Erythroblast (primary cell): Measurements from ENCODE around the gene ADCY5.
A peak's percentile ranks its signal among the peaks of the same experiment; 100 is the strongest.

Experiments
- DNase-seq, 2 experiments: peaks; one replicate each; lab custom pipeline; 2025; lab: John Stamatoyannopoulos, UW
- GATA1 ChIP-seq: IDR thresholded peaks from 2 replicates; pipeline ENCODE4 v1.6.1; 2011; ENCODE audit warnings: low read depth, mild to moderate bottlenecking, control low read depth, low read length, moderate library complexity
- POLR2A ChIP-seq: IDR thresholded peaks from 2 replicates; pipeline ENCODE4 v1.6.1; 2011; ENCODE audit warnings: mild to moderate bottlenecking, low read length

The ADCY5 gene

DNA sequence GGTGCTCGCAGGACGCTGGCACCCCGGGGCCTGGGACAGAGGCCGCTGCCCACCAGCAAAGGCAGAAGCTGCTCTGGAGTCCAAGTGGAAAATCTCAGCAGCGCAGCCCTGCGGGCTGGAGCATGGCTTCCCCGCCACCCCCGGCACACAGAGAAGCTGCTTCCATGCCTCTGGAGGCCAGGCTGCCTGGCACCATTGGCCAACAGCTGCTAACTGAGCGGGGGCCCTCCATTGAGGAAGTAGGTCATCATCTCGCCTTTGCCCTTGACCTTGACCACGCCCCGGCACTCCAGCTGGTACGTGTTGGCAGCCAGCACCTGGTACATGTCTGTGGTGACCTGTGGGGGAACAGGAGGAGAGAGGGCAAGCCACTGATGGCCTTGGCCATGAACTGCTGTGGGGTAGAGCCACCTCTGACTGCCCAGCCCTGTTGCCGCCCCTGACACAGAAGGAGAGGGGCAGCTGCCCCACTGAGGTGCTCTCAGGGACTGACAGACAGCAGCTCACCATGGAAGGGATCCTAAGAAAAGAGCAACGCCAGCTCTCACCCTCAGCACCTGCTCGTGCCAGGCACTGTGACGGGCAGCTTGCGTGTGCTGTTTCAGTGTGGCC lies 164.4 kb downstream of the ADCY5 start:
- DNase-seq = no peak
- TF ChIP-seq POLR2A = no peak
- TF ChIP-seq GATA1 = no peak

DNA sequence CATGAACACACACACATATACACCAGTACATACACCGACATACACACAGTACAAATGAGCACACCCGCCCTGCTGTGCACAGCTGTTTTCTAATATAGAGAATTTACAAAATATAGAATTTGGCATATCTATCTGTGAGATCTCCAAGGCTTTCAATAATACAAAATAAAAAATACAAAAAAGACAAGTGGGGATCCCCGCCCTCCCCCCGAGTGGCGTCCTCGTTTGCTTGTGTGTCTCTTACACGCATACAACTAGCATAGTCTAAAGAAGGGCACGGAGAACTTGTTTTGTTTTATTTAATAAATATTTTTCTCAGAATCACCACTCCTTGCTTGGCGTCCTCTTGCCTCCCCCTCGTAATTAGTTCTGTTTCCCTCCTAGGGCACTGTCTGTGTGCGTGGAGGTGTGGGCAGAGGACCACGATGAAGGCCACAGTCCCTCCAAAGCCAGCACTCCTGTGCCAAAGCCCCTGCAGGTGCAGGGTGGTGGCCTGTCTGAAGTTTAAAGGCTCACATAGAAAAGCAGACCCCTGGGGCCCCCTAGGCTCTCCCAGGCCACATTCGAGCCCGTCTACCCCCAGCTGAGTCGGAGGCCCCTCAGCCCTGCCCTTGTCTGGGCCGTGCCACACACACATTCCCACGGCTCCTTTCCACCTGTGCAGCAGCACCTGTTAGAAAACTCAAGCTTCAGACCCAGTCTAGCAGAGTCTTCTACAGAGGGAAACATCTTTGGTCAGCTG lies 165.1 kb downstream of the ADCY5 start:
- TF ChIP-seq POLR2A (no peak), GATA1 (no peak)
- no peak for DNase-seq

DNA sequence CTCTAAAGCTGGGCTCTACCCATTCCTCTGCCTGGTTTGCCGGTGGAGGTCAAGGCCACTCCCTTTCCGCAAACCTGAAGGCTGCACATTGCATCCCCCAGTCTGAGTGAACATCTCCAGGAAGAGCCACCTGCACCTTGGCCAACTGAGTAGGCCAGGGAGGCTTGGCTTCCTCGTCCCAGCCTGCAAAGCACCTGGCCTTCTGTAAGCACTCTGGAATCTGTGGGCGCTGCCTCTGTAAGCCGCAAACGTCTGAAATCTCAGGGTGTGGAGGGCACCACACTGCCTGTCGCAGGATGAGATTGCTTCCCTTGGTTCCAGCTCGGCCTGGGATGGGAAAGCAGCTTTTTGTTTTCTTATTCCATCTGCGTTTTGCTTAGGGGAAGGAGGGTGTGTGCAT lies 165.8 kb downstream of the ADCY5 start:
- DNase-seq = no peak
- no peak for TF ChIP-seq GATA1
- no peak for TF ChIP-seq POLR2A

DNA sequence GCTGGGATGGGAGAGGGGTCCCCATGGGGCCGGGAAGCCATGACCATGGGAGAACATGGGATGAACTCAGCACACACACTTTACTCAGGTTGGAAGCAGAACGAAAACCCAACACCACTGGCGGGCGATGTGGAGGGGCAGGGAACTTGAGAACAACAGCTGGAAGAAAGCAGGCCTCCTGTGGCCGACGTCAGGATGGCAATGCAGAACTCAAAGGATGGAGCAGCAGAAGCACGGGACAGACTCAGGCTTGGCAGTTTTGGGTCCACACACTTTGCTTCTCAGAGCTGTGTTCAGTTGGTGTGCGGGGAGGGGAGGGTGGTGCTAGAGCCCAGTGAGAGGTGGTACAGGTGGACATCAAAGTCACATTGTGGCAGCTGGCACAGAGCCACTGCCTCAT lies 166.4 kb downstream of the ADCY5 start:
- no peak for TF ChIP-seq POLR2A
- no peak for TF ChIP-seq GATA1
- no peak for DNase-seq

DNA sequence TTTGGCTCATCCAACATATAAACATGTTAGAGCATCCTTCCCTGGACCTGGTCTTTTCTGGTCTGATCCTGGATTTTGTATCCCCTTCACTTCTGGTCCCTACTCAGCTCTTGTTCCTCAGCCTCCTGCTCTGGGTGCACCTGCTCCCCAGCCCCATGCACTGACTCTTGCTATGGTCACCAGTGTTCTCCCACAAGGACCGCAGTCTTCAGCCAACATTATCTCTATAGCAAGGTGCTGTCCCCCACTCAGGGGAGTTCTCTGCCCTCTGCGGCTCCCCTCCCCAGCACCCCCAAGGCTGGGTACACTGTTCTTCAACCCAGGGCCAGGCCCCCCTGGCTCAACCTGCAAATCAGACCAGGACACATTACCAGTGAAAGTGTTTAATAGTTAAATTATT lies 167.0 kb downstream of the ADCY5 start:
- TF ChIP-seq GATA1 = no peak
- no peak for TF ChIP-seq POLR2A
- no peak for DNase-seq

DNA sequence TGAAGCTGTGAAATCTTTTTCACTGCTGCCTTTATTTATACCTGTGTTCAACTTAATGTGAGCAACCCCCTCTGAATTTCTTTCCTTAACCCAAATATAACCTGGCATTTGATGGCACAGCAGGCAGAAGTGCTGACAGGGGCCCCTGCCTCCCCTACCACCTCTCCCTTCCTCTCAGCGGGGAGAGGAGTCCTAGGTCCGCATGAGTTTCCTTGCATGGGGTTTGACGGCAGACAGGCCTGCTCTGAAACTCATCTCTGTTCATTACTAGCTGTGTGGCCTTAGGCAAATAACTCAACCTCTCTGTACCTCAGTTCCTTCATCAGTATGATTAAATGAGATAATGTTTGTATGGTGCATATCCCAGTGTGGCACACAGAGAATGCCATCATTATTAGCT lies 167.5 kb downstream of the ADCY5 start:
- DNase-seq = no peak
- TF ChIP-seq GATA1 (no peak), POLR2A (no peak)

DNA sequence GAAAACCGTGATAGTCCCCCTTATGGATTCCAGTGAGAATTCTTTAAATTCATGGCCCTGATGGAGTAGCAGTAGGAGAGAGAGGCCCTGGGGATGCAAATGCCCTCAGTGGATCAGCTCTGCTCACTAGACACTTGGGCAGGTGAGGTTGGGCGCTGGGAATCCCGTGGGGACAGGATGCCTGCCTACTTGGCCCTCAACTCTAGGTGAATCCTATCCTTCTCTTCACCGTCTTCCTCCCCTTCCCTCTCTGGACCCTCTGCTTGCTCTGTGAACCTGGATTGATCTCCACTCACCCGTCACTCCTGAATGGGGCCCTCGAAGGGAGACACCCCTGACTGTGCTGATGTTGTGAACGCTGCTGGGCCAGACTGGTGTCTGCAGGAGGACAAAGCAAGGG lies 169.8 kb downstream of the ADCY5 start:
- no peak for TF ChIP-seq GATA1
- TF ChIP-seq POLR2A = no peak
- DNase-seq = no peak

DNA sequence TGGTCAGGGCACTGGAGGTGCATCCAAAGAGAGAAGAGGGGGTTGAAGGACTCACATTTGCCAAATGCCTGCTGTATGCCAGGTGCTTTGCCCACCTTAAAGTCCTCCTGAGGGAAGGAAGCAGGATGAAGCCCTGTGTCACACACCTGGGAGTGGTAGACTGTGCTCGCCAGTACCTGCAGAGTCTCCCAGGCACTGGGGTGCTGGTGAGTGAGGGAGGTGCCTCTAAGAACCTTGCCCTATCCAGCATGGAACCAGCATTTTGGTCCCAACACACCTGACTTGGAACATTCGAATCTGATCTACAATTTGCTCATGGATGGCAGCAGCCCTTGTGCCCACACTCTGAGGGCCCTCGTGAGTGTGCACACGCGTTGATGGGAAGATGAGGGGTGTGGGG lies 170.4 kb downstream of the ADCY5 start:
- TF ChIP-seq POLR2A = no peak
- TF ChIP-seq GATA1 = no peak
- no peak for DNase-seq

DNA sequence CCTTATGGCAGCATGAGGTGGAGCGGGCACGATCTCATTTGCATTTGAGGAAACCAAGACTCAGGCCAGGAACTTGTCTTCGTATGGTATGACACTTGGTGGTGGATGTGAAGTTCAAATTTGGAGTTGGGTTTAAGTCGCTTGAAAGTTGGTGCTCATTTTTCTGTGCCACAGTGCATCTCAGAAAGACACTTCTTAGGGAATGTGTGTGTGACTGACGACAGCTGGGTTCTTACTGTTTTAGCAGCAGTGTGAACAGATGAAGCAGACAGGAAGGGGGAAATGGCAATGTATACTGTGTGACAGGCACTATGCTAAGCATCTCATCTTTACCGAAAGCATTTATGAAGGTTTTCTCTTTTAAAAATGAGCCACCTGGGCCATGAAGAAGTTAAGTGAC lies 171.8 kb downstream of the ADCY5 start:
- no peak for DNase-seq
- TF ChIP-seq POLR2A = no peak
- TF ChIP-seq GATA1 = no peak

DNA sequence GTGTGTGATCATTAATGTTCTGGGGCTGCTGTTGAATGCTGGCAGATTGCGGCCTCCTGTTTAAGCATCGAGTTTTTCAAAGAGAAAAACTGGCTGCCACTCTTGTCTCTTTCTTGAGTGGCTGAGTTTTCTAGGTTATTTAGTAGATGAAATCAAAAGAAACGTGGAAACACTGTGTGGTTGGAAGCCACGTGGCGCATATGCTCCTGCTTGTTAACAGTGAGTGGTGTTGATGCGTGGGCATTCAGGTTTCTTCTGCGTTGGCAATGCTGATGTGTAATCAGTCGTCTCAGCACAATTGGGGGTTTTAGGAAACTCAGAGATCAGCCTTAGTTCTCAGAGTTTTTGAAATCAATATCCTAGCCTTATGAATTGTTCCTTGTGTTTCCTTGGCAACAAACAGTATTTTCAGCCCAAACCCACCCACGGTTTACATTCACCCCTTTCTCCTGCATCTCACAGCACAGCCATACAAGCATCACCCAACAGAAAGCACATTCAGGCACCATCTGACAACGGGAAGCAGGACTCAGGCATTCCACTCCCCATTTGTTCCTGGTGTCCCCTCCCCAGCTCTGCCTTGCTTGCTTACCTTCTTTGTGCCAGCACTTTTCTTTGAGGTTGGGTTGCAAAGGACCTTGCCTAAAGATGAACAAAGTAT lies 172.4 kb downstream of the ADCY5 start:
- TF ChIP-seq POLR2A (no peak), GATA1 (no peak)

DNA sequence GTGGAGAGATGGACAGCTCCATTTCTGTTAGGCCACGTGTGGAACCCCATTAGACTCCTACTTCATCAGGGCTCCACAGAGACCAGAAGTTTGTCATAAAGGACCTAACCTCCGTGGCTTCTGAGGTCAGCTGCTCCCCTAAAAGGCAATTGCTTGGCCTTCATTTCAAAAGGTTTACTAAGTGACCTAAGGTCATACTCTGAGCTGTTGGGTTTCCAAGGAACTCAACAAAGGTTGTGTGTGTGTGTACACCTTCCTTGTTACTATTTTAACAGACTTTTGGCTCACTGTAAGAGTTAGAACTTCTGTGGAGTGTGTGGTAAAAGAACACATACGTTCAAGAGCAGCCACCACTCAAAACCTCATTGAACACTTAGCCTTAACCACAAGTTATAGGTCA lies 173.2 kb downstream of the ADCY5 start:
- TF ChIP-seq GATA1 (no peak), POLR2A (no peak)
- DNase-seq = no peak

More for the DNA sequence above, 172.4 kb downstream of the ADCY5 start:
- no peak for DNase-seq

DNA sequence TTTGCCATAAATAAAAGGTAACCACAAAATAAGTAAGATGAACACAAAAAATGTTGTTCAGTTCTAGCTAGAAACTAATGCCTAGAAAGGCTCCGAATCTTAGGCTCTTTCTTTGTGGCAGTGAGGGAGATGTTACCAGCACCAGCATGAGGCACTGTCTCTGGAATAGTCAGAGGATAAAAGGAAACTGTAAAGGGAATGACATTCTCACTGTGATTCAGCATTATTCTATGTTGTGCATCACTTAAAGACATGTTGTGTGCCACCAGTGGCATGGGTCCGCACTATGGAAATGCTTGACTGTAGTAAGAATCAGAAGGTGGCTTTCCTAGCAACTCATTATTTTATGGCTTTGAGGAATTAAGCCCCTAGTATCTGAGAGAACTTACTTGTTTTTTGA lies 176.3 kb downstream of the ADCY5 start:
- no peak for TF ChIP-seq GATA1
- TF ChIP-seq POLR2A = no peak
- peak in 1 of 2 experiments; percentile 14 for DNase-seq

DNA sequence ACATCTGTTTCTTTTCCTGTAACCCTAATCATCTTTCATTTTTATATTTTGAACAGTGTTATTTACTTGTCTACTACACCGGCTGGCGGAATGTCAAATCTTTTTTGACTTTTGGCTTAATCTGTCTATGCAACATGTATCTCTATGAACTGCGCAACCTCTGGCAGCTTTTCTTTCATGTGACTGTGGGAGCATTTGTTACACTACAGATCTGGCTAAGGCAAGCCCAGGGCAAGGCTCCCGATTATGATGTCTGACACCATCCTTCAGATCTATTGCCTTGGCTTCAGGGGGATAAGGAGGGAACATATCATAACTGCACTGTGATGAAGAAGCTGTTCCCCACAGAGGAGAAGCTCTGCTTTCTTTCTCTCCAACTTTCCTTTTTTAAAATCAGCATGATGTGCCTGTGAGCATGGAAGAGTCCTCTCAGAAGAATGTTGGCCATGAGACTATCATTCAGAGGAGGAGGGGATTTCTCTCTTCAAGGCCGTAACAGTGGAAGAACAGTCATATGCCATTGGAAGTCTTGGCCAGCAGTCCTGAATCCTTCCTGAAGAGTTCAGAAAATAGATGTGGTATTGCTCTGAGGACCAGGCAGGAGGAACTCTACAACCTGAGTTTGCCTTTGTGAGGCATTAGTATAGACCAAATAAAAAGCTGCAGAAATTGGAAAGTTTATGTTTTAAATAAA lies 177.3 kb downstream of the ADCY5 start:
- no peak for DNase-seq
- TF ChIP-seq GATA1 (no peak), POLR2A (no peak)

DNA sequence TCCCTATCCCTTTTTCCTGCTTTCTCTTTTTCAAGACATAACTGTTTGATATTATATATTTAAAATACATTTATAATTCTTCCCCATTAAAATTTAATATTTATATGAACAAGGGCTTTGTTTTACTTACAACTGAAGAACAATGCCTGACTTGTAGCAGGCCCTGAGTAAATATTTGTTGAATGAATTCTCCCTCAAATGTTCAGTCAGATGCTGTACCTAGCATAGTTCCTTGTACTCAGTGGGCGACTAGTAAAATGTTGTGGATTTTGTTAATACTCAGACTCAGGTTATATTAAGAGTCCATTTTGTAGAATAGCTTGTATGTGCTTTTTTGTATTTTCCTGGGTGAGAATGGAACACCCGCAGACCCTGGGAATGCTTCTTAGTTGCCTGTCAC lies 178.1 kb downstream of the ADCY5 start:
- no peak for DNase-seq
- no peak for TF ChIP-seq POLR2A

DNA sequence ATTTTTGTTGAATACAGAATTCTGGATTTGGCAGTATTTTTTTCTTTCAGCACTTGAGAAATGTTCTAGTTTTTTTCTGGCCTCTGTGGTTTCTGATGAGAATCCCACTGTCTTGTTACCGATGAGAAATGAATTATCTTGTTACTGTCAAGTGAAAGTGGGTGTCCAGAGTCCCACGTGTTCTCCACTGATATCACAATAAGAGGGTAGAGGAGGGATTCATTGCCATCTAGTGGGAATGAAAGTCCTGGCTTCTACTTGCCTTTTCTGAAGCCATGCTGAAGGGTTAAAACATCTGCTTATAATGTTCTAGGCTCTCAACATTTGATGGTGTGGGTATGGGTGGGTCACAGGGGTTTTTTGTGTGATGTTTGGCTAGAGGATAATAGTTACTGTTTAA lies 181.1 kb downstream of the ADCY5 start:
- no peak for TF ChIP-seq POLR2A
- TF ChIP-seq GATA1 = no peak
- peak; percentile 73 to 84 for DNase-seq
